HG03139 (cell line): Measurements from ENCODE around the gene PIEZO1.

Experiments used
- ATAC-seq: cut with Tn5 transposase; IDR thresholded peaks from one replicate; pipeline ENCODE4 v1.9.1; 2021; ENCODE audit not compliant: unreplicated experiment

The PIEZO1 gene

GRCh38 chr16:88738151-88739084 is 46.6 kb downstream of the PIEZO1 start:
- ATAC-seq = no peak

GRCh38 chr16:88737298-88738150 is 47.5 kb downstream of the PIEZO1 start:
- ATAC-seq = no peak

- no peak for ATAC-seq
Observed at GRCh38 chr16:88736496-88736895, 48.5 kb downstream of the PIEZO1 start.

- ATAC-seq = no peak
Observed at GRCh38 chr16:88736088-88736487, 48.9 kb downstream of the PIEZO1 start.

- ATAC-seq = no peak
Observed at GRCh38 chr16:88735616-88736015, 49.4 kb downstream of the PIEZO1 start.

- ATAC-seq = no peak
Observed at GRCh38 chr16:88735121-88735520, 49.9 kb downstream of the PIEZO1 start.

GRCh38 chr16:88734361-88734728 is 50.7 kb downstream of the PIEZO1 start:
- ATAC-seq = no peak

GRCh38 chr16:88733630-88734360 is 51.2 kb downstream of the PIEZO1 start:
- no peak for ATAC-seq

GRCh38 chr16:88732961-88733294 is 52.1 kb downstream of the PIEZO1 start:
- ATAC-seq = no peak

- ATAC-seq = no peak
Observed at GRCh38 chr16:88732172-88732960, 52.7 kb downstream of the PIEZO1 start.

GRCh38 chr16:88731699-88732098 is 53.3 kb downstream of the PIEZO1 start:
- ATAC-seq = no peak

GRCh38 chr16:88730632-88731607 is 54.1 kb downstream of the PIEZO1 start:
- ATAC-seq = no peak

- ATAC-seq = no peak
Observed at GRCh38 chr16:88727871-88728270, 57.1 kb downstream of the PIEZO1 start.

GRCh38 chr16:88726981-88727380 is 58.0 kb downstream of the PIEZO1 start:
- no peak for ATAC-seq

GRCh38 chr16:88726408-88726749 is 58.6 kb downstream of the PIEZO1 start:
- no peak for ATAC-seq

- no peak for ATAC-seq
Observed at GRCh38 chr16:88725609-88726407, 59.2 kb downstream of the PIEZO1 start.

GRCh38 chr16:88724855-88725555 is 60.0 kb downstream of the PIEZO1 start:
- no peak for ATAC-seq

GRCh38 chr16:88723911-88724310 is 61.1 kb downstream of the PIEZO1 start:
- no peak for ATAC-seq
